DMS53 treated with DMSO at 0.1 percent for 48 hours (cell line): Measurements from ENCODE around the gene LRRC4B.

Source experiments
- DNase-seq: peaks from one replicate; lab custom pipeline; 2025; ENCODE audit not compliant: unreplicated experiment; lab: John Stamatoyannopoulos, UW

The LRRC4B gene

DNA sequence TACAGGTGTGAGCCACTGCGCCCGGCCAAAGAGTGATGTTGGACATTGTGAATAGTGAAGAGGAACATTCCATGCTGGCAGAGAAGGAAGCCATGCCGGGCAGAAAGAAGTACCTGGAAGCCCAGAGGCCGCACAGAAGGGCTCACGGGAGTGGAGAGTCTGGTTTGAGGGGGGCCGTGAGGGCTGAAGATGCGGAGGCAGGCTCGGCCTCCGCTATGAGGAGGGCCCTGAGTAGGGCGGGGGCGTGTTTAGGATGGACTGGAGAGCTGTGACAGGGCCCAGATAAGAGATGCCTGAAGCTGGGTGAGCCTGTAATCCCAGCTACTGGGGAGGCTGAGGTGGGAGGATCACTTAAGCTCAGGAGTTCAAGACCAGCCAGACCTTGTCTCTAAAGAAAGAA is 58.9 kb downstream of the LRRC4B start:
- no peak for DNase-seq

DNA sequence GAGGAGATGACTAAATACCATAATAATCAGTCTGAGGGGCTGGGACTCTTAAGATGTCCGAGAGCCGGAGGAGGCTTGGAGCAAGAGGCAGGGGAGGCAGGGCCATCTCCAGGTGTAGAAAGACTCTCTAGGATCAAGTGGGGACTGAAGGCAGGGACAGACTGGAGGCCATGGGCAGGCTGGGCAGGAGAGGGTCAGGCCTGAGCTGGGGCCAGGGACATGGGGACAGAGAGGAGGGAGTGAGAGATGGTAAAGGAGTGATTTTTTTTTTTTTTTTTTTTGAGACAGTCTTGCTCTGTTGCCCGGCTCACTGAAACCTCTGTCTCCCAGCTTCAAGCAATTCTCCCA is 59.4 kb downstream of the LRRC4B start:
- DNase-seq, result no peak

DNA sequence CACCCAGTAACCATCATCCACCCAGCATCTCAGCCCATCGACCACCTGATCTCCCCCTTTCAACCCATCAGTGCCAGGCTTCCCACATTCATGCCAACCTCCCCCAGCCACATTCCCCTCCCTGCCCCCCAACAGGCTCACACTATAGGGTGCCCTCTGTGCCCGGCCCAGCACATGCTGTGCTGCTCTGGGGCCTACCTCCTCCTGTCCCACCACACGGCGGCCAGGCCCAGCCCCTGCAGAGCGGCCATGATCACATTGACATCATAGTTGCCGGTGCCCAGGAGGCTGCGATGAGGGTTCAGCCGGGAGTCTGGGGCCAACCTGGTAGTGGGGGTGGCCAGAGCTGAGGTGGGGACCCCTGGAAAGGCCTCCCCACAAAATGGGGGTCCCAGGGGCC is 60.9 kb downstream of the LRRC4B start:
- no peak for DNase-seq

DNA sequence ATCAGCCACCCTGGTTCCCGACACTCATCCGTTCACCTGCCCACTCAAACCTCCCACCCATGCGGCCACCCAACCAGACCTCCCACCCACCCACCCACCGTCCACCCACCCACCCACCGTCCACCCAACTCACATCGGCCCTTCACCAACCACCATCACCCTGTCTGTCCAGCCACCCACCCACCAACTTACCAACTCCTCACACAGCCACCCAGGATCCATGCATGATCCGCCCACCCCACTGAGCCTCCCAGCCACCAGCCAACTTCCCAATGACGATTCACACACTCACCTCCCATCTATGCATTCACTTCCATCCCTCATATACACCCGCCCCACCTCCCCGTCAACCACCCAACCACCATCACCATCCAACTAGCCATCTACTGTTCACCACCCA is 61.5 kb downstream of the LRRC4B start:
- no peak for DNase-seq

DNA sequence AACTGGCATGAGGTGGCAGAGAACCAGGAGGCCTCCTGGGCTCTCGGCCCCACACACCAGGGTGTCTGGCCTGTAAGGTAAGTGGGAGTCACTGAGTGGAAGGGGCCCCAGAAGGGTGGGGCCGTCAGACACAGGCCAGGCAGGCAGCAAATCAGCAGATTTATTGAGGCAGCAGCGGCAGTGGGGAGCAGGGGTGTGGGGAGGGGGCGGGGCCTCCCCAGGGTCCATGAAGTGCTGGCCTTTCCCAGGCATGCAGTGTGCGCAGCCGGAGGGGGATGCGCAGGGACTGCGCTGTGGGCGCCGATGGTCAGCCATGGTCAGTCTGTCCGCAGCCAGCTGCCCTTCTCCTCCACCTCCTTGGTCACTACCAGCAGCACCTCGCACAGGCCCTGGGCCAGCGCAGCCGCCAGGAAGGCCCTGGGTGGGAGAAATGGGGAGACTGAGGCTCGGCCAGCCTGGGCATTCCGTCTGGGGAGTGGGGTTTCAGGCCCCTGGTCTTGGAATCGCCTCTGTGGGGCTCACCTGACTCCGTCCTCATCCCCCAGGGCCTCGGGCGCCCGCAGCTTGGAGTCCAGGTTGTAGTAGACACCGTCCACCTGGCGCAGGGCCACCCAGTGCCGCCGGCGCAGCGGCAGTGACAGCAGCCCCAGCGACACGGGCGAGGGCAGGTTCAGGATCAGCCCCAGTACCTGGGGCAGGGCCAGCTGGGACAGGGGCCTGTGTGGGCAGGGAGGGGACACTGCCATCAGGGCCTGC is 62.2 kb downstream of the LRRC4B start:
- no peak for DNase-seq

DNA sequence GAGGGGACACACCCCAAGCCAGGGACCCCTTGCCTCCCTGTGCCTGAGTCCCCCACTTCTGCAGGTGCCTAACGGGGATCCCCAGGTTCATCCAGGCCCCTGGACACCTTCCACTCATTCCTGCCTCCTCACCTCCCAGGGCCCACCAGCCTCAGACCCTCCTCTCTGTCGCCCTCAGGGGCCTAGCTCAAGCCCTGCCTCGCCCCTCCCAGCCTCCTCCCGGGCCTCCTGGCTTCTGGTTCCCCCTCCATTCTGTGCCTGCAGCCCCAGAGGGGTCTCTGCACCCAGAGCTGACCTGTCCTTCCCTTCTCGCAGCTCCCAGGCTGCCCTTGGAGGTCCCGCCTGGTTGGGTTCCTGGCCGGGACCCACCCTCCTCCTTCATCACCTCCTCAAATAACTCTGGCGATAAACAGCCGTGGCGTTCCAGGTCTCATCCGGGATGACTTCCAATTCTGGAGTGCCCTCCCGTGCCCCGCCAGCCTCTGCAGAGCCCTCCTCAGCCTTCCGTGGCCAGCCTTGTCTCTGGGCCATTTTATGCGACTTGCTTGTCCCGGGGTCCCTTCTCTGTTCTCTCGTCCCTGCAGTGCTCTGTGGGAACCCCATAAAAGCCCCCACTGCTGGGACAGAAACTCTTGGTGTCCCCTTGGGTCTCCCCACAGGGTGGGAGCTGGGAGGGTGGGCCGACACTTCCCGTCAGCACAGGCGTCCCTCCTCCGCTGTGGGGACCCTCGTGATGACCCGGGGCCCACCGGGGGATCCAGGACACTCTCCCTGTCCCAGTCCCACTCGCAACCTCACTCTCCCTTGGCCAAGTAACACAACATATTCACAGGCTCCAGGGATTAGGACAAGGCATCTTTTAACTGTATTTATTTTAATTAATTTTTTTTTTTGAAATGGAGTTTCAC is 66.4 kb downstream of the LRRC4B start:
- DNase-seq, result no peak

DNA sequence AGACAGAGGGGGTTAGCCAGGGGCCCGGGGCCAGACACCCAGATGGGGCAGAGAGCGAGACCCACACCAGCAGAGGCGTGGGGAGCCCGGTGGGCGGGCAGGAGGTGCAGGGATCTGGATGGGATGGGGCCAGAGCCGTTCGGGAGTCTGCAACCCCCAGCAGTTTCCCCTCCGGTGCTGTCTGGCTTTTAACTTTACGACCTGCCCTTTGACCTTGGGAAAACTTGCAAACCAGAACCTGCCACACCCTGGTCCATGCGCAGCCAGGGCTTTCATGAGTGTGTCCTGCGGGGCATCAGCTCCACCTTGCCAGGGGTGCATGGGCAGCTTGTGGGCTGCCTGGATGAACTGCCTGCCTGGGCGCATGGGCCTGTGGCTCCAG is 67.1 kb downstream of the LRRC4B start:
- no peak for DNase-seq

DNA sequence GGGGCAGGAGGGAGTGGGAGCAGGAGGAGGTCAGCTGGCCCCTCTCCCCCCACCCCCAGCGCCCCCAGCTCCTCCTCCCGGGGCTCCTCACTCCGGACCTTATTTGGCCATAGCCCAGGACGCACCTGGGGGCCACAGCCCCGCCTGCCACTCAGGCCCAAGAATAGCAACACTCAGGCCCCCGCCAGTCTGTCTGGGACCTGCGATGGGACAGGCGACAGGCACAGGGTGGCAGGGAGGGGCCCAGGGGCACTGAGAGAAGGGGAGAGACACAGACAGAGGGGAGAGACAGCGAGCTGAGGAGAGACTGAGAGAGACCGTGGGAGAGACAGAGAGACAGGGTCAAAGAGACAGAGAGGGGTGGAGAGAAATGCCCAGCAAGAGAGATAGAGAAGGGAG is 67.5 kb downstream of the LRRC4B start:
- no peak for DNase-seq

DNA sequence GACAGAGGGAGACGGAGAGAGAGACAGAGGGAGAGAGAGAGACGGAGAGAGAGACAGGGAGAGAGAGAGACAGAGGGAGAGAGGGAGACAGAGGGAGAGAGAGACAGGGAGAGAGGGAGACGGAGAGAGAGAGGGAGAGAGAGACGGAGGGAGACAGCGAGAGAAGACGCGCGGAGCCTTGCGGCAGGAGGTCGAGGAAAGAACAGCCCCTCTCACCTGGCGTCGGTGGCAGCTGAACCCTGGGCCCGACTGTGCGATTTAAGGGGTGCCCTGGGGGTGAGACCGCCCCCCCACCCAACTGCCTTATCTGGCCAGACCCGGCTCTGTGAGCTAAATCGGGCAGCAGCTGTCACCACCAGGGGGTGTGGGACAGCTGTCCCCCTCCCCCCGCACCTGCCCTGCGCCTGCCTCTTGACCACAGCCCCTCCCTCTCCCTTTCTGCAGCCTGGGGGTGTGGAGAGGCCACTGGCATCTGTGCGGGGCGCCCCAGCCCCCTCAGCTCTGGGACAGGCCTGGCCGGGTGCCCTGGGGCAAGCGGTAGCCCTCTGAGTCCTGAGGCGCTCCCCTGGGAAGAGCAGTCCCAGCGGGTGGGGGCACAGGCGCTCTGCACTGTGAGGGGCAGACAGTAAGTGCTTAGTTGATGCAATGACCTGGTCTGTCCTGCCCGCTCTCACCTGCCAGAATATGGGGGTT is 68.0 kb downstream of the LRRC4B start:
- DNase-seq, result no peak

DNA sequence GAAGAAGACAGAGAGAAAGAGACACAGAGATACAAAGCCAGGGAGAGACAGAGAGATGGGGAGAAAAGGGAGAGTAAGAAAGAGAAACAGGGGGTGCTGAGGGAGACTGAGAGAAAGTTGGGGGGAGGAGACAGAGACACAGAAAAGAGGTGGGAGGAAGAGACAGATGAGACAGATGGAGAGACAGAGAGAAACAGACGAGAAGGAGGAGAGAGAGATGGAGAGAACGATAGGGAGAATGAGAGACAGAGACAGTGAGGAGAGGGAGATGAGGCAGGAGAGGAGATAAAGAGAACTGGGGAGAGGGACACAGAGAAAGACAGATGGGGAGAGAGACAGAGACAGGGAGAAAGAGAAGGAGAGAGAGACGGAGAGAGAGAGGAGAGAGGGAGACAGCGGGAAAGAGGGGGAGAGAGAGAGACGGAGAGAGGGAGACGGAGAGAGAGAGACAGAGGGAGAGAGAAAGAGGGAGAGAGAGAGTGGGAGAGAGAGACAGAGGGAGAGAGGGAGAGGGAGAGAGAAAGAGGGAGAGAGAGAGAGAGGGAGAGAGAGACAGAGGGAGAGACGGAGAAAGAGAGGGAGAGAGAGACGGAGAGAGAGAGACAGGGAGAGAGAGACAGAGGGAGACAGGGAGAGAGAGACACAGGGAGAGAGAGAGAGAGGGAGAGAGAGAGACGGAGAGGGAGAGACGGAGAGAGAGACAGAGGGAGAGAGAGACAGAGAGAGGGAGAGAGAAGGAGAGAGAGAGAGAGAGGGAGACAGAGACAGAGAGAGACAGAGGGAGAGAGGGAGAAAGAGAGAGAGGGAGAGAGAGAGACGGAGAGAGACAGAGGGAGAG is 69.8 kb downstream of the LRRC4B start:
- DNase-seq, result no peak

DNA sequence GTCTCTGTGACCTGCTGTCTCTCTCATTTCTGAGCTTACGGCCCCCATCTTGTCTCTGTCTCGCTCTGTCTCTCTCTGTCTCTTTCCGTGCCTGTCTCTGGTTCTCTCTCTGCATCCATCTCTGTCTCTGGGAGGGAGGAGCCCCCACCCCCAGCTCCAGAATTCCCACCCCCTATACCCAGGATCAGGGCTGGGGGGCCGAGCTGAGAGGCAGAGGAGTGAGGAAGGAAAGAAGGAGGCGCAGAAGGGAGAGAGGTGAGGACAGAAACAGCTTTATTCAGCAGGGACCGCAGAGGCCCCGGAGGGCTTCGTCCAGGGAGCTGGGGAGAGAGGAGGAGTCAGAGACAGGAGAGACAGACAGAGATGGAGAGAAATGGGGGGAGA is 71.2 kb downstream of the LRRC4B start:
- no peak for DNase-seq

DNA sequence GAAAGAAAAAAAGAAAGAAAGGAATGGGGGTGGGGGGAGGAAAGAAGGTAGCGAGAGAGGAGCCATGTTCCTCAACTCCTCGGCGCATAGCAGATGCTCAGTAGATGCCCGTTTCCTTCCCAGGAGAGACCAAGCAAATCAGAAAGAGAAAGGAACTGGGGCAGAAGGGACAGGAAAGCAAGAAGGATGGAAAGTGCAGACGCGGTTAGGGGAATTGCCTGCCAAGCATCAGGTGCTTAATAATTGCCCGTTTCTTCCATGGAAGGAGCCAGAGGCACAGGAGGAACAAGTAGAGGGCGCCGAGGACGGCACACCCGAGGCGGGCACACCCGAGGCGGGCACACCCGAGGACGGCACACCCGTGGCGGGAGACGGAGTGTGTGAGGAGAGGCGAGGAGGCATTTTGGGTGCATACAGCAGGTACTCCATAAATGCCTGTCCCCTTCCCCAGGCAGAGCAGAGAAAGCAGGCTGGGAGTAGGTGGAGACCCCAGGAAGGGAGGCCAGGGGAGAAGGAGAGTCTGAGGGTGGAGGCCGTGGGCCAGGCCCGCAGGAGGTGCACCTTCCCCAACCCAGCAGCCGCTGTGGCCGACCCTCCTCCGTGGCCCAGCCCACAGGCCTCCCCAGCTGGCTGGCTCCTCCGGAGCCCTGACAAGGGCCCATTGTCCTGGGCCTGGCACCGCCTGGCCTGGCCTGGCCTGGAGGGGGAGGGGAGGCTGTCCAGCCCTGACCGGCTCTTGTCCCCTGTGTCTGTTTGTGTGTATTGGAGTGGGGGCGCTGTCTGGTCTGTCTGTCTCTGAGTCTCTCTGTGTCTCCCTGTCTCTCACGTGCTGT is 71.8 kb downstream of the LRRC4B start:
- DNase-seq, result no peak

DNA sequence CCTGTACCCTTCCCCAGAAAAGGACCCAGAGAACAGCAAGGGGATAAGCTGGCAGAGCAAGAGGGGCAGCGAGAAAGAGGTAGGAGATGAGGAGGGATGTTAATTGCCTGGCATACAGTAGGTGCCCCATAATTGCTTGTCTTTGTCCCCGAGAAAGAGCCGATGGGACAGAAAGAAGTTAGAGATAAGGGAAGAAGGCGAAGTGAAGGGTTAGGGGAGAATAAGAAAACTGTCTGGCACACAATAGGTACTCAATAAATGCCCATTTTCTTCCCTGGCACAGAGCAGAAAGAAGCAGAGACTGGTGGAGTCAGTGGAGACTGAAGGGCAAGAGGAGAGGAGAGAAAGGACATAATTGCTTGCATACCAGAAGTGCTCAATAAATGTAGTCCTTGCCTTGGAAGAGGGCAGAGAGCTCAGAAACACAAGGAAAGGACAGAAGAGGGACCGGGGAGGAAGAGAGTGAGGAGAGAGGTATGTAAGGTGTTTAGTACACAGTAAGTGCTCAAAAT is 73.2 kb downstream of the LRRC4B start:
- no peak for DNase-seq

DNA sequence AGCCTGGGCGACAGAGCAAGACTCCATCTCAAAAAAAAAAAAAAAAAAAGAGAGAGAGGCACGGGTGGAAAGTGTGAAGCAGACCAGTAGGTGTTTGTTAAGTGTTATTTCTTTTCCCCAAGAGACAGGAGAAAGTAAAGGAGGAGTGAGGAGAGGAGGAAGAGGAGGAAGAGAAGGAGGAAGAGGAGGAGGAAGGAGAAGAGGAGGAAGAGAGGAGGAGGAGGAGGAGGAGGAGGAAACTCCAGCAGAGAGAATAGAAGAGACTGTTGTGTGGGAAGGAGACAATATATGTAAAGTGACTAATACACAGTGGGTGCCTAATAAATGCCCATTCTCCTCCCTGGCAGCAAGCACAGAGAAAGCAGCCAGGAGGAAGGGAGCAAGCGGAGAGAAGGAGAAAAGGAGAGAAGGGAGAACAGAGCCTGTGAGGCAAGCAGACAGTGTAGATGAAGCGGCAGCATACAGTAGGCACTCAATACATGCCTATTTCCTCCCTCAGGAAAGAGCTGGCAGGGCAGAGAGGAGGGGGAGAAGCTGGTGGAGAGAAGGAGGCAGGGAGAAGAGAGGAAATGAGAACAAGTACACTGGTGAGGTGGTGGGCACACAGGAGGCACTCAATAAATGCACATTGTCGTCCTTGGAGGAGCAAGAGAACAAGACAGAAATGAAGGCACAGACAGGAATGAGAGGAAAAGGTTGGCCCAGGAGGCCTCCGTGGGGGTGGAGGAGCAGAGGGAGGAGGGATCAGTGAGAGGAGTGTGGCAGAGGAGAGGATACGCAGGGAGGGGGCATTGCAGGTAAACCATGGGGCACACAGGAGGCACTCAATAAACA is 73.8 kb downstream of the LRRC4B start:
- DNase-seq, result no peak

DNA sequence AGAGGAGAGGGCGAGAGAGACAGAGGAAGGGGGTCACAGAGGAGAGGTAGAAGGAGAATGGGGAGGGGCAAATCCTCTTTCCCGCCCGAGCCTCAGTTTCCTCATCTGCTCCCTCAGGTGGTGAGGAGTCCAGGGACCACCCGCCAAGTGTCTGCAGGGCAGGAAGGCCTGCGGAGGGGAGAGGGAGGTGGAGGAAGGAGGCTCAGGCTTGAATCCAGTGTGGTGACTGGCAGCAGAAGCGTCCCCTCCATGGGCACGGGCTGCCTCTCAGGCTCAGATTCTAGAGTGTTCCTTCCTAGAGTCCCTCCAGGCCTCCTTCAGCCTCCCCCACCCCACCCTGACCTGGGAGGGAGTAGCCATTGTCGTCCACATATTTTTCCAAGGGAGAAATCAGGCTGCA is 75.1 kb downstream of the LRRC4B start:
- DNase-seq, result no peak

DNA sequence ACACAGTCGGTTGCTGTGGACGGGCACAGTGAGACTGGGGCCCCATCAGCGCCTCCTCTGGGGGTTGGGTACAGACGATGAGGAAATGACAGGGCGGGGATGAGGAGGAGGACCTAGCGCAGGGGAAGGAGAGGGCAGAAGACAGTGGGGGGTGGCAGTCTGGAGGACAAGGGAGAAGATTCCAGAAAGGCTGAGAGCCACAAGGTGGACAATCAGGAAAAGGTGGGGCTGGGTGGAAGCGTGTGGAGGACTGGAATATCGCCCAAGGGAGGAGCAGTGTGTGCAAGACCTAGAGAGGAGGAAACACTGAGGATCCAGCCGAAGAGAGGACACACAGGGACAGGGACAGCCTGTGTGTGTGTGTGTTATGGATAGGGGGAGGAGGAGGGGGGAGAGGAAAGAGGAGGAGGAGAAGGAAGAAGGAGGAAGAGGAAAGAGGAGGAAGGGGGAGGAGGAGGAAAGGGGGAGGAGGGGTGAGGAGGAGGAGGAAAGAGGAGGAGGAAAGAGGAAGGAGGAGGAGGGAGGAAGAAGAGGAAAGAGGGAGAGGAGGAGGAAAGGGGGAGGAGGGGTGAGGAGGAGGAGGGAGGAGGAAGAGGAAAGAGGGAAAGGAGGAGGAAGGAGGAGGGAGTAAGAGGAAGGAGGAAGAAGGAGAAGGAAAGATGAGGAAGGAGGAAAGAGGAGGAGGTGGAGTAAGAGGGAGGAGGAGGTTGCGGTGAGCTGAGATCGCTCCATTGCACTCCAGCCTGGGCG is 75.8 kb downstream of the LRRC4B start:
- no peak for DNase-seq

DNA sequence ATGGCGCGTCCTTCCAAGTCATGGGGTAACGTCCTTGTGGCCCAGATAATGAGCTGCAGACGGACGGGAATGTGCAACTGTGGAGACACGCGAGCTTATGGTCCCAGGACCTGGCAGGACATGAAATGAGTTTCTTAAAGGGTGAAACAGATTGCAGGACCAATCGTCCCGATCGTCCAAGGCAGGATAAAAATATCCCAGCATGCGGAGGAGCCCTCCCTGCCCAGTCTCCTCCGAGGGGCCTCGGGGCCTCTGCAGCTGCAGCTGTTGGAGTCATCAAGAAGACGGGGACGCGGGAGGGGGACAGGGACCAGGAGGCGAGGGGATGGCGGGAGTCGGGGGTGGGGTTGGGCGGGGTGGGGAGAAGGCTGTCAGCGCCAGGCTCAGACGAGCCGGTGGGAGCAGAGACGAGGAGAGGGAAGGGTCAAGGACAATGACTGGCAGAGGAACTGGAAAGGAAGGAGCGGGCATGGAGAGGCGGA is 77.2 kb downstream of the LRRC4B start:
- DNase-seq, result no peak

DNA sequence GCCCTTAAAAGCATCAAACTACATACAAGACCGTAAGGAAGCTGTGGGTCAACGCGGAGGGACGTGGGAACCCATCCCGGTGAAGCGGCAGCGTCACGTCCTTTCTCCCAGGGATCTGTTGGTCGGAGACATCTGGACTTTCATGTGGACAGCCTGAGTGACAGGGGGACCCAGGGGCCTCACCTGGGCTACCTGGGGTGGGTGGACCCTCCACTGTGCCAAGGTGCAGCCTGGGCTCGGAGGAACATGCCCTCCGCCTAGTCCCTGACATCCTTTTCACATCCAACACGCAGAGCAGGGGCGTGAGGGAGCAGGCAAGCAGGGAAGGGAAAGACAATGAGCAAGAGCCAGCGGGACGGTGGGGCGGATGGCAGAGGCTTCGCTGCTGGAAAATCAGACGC is 77.8 kb downstream of the LRRC4B start:
- no peak for DNase-seq
